ENCODE measurements around the gene DEFB113. TPM values are rescaled to one million over a fixed set of nuclear protein-coding genes. Genes with fewer than 3 reads are reported as not detected.

Gene DEFB113
- total RNA-seq, 1 donor from 2014 or later, result not detected

DNA sequence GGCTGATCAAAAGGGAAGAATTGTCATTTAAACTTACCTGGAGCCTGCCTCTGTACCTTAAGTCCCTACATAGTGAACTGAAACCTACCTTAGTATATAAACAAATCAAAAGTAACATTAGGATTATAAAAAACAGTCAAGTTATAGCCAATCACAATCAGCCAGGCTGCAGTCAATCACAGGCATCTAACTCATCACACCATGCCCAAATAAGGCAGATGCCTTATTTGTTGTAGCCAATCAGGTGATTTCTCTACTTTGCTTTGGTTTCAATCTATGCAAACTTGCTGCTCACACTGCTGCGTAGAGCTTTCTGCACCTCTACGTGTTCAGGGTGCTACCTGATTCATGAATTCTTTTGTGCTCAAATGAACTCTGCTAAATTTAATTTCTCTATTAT is 18.3 kb upstream of the DEFB113 start:
- Mint-ChIP-seq H3K27ac (ENCODE audit: unreplicated experiment) (no peak overlapping the region), H3K4me3 (ENCODE audit: unreplicated experiment) (no peak overlapping the region), H3K9me3 (ENCODE audit: unreplicated experiment) (no peaks in the 10 kb centered on the region), H3K27me3 (ENCODE audit: unreplicated experiment) (no peaks in the 10 kb centered on the region), H3K4me1 (ENCODE audit: low read depth, unreplicated experiment) (no peaks in the 10 kb centered on the region), H3K36me3 (ENCODE audit: unreplicated experiment) (no peaks in the 10 kb centered on the region)
- no peak for DNase-seq
- TF ChIP-seq CTCF (IDR thresholded peaks at IDR 0.05; ENCODE audit: partially characterized antibody, unreplicated experiment), result no peak

DNA sequence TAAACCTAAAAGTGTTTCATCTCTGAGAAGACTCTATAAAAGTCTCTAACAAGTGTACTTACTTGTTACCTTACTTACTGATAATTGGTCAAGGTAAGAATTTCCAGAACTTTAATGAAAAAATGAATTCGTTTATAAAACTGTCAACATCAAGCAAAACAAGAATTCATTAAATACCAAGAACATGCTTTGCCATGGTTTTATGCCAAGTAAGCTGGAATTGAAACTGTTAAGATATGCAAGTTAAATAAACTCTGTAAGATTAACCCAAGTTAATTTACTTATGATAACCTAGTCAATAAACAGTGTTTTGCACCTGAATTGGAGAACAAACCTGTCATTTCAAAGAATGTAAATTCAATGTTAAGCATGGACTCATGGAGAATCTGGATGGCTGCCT is 17.1 kb upstream of the DEFB113 start:
- no peaks in the 10 kb centered on the region for H3K9me3 Mint-ChIP-seq (ENCODE audit: unreplicated experiment)
- TF ChIP-seq CTCF (IDR thresholded peaks at IDR 0.05; ENCODE audit: partially characterized antibody, unreplicated experiment), result no peak
- no peaks in the 10 kb centered on the region for H3K36me3 Mint-ChIP-seq (ENCODE audit: unreplicated experiment)
- H3K4me3 Mint-ChIP-seq (ENCODE audit: unreplicated experiment), result no peak overlapping the region
- H3K4me1 Mint-ChIP-seq (ENCODE audit: low read depth, unreplicated experiment), result no peaks in the 10 kb centered on the region
- no peaks in the 10 kb centered on the region for H3K27me3 Mint-ChIP-seq (ENCODE audit: unreplicated experiment)
- no peak for DNase-seq
- H3K27ac Mint-ChIP-seq (ENCODE audit: unreplicated experiment), result no peak overlapping the region

DNA sequence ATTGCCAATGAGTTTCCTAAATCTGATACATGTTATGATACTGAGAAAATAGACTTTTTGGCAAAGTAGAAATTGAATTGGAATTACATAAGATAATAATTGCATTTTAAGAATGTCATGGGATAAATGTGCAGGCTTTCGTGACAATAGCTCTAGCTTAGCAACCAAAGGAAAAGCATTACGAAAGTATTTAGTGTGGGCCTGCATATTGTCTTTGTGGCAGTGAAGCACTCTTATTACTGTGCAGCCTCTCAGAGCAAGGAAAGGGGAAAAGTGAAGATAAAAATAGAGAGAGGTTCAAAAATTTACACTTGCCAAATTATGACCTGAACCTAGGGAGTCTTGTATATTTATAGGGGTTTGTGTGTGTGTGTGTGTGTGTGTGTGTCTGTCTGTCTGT is 12.6 kb upstream of the DEFB113 start:
- Mint-ChIP-seq H3K9me3 (ENCODE audit: unreplicated experiment) (no peaks in the 10 kb centered on the region), H3K4me3 (ENCODE audit: unreplicated experiment) (no peak overlapping the region), H3K36me3 (ENCODE audit: unreplicated experiment) (no peaks in the 10 kb centered on the region), H3K27ac (ENCODE audit: unreplicated experiment) (no peak overlapping the region), H3K27me3 (ENCODE audit: unreplicated experiment) (no peaks in the 10 kb centered on the region), H3K4me1 (ENCODE audit: low read depth, unreplicated experiment) (peaks cover 7% of the 10 kb centered on the region)
- DNase-seq, result no peak
- no peak for TF ChIP-seq CTCF (IDR thresholded peaks at IDR 0.05; ENCODE audit: partially characterized antibody, unreplicated experiment)

- no peak overlapping the region for H3K4me3 Mint-ChIP-seq (ENCODE audit: unreplicated experiment)
- H3K27ac Mint-ChIP-seq (ENCODE audit: unreplicated experiment), result no peak overlapping the region
- no peak for TF ChIP-seq CTCF (IDR thresholded peaks at IDR 0.05; ENCODE audit: partially characterized antibody, unreplicated experiment)
- H3K9me3 Mint-ChIP-seq (ENCODE audit: unreplicated experiment), result no peaks in the 10 kb centered on the region
- peaks cover 7% of the 10 kb centered on the region for H3K4me1 Mint-ChIP-seq (ENCODE audit: low read depth, unreplicated experiment)
- no peaks in the 10 kb centered on the region for H3K36me3 Mint-ChIP-seq (ENCODE audit: unreplicated experiment)
- H3K27me3 Mint-ChIP-seq (ENCODE audit: unreplicated experiment), result no peaks in the 10 kb centered on the region
- DNase-seq, result no peak
Observed at GRCh38 chr6:49980898-49981297, 11.5 kb upstream of the DEFB113 start.

DNA sequence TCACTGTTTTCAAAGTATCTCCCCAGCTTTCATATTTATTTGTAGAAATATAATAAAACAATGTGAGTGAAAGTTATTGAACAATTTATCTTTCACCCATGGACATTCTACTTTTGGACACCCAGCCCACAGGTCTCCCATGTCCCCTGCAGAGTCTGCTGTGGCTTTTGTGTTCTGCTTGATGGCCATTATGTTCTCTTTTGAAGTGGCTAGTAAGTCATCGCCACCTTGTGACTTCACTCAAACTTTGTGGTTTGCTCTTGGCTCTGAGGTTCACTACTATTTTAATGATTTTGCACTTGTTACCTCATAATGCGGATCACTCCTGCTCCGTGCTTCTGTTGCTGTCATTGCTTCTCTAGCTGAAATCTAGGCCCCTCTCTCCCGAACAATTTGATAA is 10.2 kb upstream of the DEFB113 start:
- no peak overlapping the region for H3K27ac Mint-ChIP-seq (ENCODE audit: unreplicated experiment)
- no peaks in the 10 kb centered on the region for H3K9me3 Mint-ChIP-seq (ENCODE audit: unreplicated experiment)
- peaks cover 7% of the 10 kb centered on the region for H3K4me1 Mint-ChIP-seq (ENCODE audit: low read depth, unreplicated experiment)
- no peak overlapping the region for H3K4me3 Mint-ChIP-seq (ENCODE audit: unreplicated experiment)
- H3K27me3 Mint-ChIP-seq (ENCODE audit: unreplicated experiment), result no peaks in the 10 kb centered on the region
- H3K36me3 Mint-ChIP-seq (ENCODE audit: unreplicated experiment), result no peaks in the 10 kb centered on the region
- DNase-seq, result no peak
- no peak for TF ChIP-seq CTCF (IDR thresholded peaks at IDR 0.05; ENCODE audit: partially characterized antibody, unreplicated experiment)

Data from glutamatergic neuron (in vitro differentiated cells).